Measurements from ENCODE around the gene TMA7B.
A peak's percentile ranks its signal among the peaks of the same experiment; 100 is the strongest.
"Not testable (repeated sequence)": the region's sequence is repeated elsewhere in the genome, so short reads cannot be mapped to it uniquely, and the experiment has no call there.

The TMA7B gene

DNA sequence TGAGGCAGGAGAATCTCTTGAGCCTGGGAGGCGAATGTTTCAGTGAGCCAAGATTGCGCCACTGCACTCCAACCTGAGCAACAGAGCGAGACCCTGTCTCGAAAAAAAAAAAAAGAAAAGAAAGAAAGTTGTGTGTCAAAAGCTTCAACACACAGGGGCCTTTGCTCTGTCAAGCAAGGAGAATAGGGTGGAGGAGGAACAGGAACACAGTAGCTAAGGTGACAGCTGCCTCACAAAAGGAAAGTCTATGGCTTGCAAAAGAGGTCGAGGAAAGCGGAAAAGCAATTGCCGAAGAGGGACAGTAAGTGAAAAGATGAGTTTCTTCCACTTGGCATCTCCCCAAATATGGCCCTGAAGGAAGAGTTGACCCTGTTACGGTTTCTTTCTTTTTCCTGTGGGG is 26.5 kb upstream of the TMA7B start:
- DNase-seq (ENCODE audit: low read depth) = no peak

DNA sequence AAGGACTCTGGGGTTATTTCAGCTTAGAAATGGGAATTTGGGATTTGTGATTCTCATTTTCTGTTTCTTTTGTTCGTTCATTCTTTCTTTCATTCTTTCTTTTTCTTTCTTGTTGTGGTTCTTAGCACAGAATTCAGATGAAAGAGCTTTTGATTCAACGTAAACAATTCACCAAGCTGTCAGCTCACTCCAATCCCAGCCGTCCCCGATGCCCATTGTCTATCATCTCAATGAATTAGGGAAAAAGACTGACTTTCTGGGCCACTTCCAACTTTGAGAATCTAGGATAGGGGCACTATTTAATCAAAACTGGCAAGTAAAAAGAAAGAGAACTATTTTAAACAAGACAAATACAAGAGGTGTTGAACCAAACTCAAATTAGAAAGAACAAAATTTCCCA is 25.1 kb upstream of the TMA7B start:
- DNase-seq (ENCODE audit: low read depth) = no peak

GRCh38 chr22:39935612-39936011 is 24.6 kb upstream of the TMA7B start:
- DNase-seq (ENCODE audit: low read depth) = no peak

GRCh38 chr22:39936523-39937145 is 23.6 kb upstream of the TMA7B start:
- DNase-seq (ENCODE audit: low read depth) = no peak

GRCh38 chr22:39937906-39938305 is 22.3 kb upstream of the TMA7B start:
- DNase-seq (ENCODE audit: low read depth) = no peak

- DNase-seq (ENCODE audit: low read depth) = no peak
Measured at GRCh38 chr22:39938509-39939111, 21.6 kb upstream of the TMA7B start.

DNA sequence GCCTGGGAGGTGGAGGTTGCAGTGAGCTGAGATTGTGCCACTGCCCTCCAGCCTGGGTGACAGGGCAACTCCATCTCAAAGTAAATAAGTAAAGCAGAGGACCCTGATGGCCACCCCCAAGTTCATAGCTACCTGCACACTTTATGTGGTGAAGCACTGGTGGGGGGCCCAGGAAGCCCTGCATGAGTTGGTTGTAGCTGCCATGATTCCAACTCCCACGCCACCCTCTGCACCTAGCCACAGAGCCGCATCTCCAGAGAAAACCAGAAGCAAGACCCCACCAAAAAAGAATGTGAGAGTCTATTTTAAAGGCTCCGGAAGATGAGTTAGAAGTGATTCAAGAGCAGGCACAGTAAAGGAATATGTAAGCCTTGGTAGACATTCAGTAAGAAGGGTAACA is 20.4 kb upstream of the TMA7B start:
- no peak for DNase-seq (ENCODE audit: low read depth)

- no peak for DNase-seq (ENCODE audit: low read depth)
Measured at GRCh38 chr22:39940757-39941305, 19.4 kb upstream of the TMA7B start.

DNA sequence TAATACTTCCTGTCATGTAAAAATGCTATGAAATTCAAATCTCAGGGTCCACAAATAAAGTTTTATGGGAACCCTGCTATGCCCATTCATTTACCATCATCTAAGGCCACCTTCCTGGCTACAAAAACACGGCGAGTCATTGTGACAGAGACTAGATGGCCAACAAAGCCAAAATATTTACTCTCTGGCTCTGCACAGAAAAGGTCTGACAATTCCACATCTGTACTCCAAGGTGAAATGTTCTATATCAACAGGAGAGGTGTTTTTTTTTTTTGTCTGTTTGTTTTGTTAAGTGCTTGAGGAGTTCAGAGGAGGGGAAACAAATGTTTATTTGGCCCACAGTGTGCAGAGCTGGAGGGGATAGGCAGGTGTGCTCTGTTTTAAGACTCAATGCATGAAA is 18.6 kb upstream of the TMA7B start:
- DNase-seq (ENCODE audit: low read depth) = no peak

- DNase-seq (ENCODE audit: low read depth) = no peak
Measured at GRCh38 chr22:39942439-39943230, 17.6 kb upstream of the TMA7B start.

- peak; percentile 45 for DNase-seq (ENCODE audit: low read depth)
Measured at GRCh38 chr22:39943337-39943736, 16.9 kb upstream of the TMA7B start.

DNA sequence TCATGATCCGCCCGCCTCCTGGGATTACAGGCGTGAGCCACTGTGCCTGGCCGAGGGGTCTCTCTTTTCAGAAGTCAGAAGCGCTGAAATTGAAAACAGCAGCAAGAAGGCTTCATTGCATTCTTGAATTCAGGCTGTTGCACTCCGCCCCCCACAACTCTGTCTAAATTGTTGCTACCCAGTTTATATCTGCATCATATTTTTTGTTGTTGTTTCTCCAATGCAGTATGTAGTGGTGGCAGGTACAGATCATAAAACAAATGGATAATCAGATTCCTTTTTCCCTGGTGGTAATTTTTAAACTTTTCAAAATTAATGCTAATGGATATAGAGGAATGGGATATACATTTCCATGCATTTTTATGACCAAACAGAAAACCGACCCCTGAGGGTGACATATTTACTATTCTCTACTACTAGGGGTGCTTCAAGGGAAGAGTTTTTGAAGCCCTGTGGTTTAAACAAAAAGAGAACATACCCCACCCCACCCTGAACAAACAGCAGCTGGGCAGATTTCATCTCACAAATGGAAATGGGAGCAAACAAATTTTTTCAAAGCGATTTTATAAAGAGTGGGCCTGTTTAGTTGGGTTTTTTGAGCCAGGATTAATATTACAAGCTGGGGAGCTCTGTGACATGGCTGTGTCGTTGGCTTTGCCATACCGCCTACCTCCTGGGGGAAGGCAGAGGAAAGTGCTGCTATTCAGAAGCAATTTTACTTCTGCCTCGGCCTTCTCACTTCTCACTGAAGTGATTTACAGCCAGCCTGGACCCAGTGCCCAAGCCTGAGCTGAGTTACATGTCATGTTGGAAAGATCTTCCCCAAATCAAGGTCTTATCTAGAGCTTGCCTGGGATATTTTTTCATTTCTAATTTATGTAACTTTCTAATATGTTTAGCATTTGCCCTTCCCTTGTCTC is 16.0 kb upstream of the TMA7B start:
- DNase-seq (ENCODE audit: low read depth) = no peak

DNA sequence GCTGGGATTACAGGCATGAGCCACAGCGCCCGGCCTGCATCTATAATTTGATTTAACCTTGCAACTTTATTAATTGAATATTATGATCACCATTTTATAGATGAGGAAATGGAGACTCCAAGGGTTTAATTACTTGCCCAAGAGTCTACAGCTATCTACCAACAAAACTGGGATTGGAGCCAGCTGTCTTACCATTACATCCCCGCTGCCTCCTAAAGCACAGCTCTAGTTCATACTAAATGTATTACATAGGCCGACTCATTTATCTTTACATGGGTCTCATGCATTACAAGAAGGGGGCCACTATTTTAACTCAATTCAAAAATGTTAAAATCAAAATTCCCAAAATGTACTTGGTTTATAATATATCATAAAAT is 14.1 kb upstream of the TMA7B start:
- no peak for DNase-seq (ENCODE audit: low read depth)

DNA sequence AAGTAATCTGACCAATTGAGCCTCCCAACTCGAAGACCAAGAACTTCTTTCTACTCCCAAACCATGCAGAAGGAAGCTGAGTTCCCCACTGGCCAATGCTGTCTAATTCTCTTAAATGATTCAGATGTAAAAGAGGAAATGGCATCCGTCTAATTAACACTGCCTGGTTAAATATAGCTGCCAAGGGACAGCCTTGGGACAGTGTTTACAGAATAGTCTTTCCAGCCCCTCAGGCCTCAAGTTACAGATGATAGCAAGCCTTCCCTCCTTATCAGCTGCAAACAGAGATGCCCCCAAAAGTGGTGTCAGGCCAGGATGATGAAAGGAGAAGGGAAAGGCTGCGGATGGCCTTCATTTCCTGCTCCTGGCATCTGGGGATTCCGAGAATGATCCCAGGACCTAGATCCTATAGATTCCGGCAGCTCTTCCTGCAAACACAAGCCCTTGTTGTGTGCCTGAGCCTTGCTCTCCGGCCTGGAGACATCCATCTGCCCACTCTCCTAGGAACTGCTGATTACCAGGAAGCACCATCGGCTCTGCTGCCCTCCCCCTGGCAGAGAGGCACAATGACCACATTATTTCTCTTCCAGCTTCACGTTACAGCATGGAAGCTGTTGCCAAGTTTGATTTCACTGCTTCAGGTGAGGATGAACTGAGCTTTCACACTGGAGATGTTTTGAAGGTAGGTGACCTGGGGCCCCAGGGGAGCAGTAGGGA is 13.5 kb upstream of the TMA7B start:
- no peak for DNase-seq (ENCODE audit: low read depth)

DNA sequence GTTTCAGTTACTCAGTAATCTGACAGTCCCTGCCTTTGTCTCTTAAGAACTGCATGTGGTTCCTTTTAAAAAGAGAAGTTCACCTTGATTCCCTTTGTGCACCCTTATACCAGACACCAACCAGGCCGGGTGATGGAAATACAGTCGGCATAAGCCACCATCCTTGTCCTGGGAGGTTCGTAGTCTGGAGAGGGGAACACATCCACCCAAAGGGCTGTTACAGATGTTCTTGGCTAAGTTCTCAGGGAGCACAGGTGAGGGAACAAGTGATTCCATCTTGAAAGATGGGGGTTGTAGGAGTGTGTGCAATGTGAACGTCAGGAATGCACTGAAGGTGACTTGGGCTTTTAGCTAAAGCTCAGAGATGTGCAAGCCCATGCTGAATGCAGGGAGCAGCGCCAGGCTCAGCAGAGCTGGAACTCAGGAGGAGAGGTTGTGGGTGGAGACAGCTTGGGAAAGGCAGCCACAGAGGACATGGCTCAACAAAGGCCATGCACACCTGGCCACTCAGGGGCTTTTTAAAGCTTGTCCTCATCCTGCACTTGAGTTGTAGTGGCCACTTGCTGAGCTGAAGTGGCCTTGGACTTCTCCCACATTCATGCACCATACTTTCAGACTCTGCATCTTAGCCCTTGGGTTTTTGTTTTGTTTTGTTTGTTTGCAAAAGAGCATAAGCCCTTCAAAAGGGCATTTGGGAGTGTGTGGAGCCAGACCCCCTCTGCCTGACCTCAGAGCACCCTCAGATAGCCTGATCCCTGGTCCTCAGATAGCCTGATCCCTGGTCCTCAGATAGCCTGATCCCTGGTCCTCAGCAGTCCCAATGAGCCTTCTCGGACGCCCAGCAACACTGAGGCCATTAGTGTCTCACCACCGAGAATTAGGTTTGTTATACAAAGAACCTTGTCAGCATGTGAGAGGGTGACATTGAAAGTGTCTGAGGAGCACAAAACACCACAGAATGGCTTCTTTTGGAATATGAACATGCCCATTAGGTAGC is 12.7 kb upstream of the TMA7B start:
- no peak for DNase-seq (ENCODE audit: low read depth)

DNA sequence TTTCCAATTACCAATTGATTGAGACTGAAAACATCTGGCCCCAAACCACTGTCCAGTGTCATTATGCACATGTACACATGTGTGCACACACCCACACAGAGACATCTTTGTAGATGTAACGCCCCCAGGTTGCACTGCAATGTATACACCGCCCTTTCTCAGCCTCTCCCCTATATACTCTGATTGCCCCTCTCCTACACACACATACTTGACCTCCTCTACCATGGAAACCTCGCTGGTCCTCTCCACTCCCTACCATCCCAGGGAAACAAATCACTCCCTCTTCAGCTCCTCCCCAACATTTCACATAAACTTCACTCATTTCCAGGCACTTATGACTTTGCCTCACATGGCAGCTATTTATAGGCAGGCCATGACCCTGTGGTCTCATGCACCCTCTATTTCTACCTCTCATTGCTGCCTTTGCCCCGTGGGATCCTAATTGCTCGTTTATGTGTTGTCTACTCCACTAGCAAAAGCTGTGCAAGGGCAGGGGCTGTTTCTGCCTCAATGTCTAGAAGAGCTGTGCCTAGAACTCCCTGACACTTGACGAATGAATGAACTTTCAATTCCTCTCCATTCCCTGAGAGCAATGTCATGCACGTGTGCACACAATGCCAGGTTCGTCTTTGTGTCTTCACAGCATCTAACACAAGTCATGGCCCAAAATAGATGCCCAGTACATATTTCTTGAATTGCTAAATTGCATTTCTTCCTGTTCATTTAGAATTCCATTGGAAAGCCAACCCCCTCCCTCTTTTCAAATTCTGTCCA is 10.0 kb upstream of the TMA7B start:
- no peak for DNase-seq (ENCODE audit: low read depth)

- DNase-seq (ENCODE audit: low read depth) = not testable (repeated sequence)
Measured at GRCh38 chr22:39951603-39952293, 8.4 kb upstream of the TMA7B start.

DNA sequence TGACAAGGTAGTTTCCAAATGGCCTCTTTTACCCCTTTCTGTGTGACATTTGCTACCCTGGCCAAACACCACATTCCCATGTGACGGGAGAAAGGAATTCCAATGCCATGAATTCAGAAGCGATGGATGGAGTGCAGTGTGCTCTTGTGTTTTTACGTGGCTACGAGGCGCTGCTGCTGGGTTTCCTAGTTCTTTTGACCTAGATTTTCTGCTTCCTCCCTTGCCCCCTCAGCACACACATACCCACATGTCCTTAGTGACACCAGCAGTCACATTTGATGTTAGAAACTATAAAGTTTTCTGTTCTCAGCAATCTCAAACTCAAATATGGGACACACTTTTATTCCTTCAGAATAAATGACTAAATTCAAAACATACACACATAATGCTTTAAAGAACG is 7.8 kb upstream of the TMA7B start:
- no peak for DNase-seq (ENCODE audit: low read depth)

- DNase-seq (ENCODE audit: low read depth) = no peak
Measured at GRCh38 chr22:39953101-39953500, 7.1 kb upstream of the TMA7B start.

Data from activated gamma-delta T cell treated with anti-CD3 and anti-CD28 coated beads, Interleukin-2, amount 50 U/mL, for 16 hours (primary cell).